AG04449 (cell line): ENCODE data around the gene SMAD3.

ENCODE experiments used
- CTCF ChIA-PET: fragments of 350-600 bp; formaldehyde crosslinking; extraction: SDS; loops from one replicate; lab custom pipeline; 2021; ENCODE audit warnings: antibody characterized with exemption; lab: Yijun Ruan, JAX
- POLR2A ChIA-PET: fragments of 400-600, 350-600 bp; formaldehyde crosslinking; extraction: SDS; loops from one replicate; lab custom pipeline; 2020; ENCODE audit warnings: antibody characterized with exemption, inconsistent platforms; lab: Yijun Ruan, JAX
- DNase-seq: peaks from one replicate; pipeline ENCODE4 v3.0.0-alpha.2; 2010; ENCODE audit warnings: low read depth, low spot score
- H3K4me3 ChIP-seq: 2 replicates; pipeline ENCODE4 v1.5.1; 2011; ENCODE audit warnings: low read depth, mild to moderate bottlenecking, control low read depth, low read length
- TF ChIP-seq, protein P1 (sequence below): IDR thresholded peaks from one replicate; pipeline ENCODE4 v1.5.1; 2011; ENCODE audit warnings: mild to moderate bottlenecking, moderate library complexity, low read length, control low read depth, inconsistent platforms; ENCODE audit not compliant: insufficient read depth; ENCODE audit errors: missing control alignments

SMAD3 gene

DNA sequence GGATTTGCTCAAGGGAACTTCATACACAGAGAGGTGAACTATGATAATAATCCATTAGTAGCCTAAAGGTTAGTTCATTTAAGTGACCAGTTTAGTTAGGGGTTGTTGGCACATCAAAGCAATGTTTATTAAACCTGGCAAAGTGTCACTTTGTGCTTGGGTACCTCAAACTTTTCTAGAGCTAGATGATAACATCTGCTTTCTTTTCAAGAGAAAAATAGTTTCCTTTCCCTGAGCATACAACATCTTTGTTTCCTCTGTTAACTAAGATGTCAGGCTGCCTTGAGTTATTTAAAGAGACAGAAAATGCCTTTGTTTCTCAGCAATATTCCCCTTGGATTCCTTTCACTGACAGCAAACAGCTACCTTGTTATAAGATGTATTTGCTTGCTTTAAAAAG lies 26.7 kb upstream of the SMAD3 start:
- no peak overlapping the region for H3K4me3 ChIP-seq
- TF ChIP-seq, protein P1, sequence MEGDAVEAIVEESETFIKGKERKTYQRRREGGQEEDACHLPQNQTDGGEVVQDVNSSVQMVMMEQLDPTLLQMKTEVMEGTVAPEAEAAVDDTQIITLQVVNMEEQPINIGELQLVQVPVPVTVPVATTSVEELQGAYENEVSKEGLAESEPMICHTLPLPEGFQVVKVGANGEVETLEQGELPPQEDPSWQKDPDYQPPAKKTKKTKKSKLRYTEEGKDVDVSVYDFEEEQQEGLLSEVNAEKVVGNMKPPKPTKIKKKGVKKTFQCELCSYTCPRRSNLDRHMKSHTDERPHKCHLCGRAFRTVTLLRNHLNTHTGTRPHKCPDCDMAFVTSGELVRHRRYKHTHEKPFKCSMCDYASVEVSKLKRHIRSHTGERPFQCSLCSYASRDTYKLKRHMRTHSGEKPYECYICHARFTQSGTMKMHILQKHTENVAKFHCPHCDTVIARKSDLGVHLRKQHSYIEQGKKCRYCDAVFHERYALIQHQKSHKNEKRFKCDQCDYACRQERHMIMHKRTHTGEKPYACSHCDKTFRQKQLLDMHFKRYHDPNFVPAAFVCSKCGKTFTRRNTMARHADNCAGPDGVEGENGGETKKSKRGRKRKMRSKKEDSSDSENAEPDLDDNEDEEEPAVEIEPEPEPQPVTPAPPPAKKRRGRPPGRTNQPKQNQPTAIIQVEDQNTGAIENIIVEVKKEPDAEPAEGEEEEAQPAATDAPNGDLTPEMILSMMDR = no peak
- ChIA-PET CTCF (interaction anchor here (1.2 kb wide), 1 partner anchor 8 kb away, joined by 3 read pairs; no protein-coding TSS in a partner anchor), POLR2A (no interaction called here)
- DNase-seq = no peak

DNA sequence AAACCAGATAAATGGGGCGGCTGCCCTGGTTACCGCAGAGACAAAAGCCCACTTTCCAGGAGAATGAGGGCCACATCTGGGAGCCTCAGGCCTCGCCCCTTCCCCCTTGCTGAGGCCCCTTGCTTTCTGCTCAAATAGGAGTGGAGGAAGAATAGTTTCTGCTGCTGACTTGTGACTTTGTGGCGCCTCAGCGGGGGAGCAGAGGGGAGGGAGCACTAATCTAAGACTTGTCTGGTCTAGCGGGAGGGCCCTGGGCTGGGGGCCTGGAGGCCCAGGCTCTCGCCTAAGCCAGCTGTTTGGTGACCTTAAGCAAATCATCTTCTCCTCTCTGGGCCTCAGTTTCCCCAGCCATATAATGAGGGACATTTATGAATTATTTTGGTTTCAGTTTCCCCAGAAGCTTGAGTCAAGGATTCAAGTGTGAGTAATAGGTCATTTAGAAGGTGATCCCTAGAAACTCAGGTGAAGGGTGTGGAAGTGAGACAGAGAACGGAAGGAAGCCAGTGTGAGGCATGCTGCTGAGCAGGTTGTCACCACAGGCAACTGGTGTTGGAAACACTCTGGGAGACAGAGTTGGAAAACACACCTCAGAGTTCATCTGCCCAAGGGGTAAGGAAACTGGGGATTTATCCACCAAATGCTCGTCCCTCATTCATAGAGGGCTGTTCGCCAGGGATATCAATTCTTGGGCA lies 25.9 kb upstream of the SMAD3 start:
- POLR2A ChIA-PET = no interaction called here
- no peak for DNase-seq
- CTCF ChIA-PET = interaction anchor here (1.2 kb wide), 1 partner anchor 9 kb away, joined by 3 read pairs; no protein-coding TSS in a partner anchor

DNA sequence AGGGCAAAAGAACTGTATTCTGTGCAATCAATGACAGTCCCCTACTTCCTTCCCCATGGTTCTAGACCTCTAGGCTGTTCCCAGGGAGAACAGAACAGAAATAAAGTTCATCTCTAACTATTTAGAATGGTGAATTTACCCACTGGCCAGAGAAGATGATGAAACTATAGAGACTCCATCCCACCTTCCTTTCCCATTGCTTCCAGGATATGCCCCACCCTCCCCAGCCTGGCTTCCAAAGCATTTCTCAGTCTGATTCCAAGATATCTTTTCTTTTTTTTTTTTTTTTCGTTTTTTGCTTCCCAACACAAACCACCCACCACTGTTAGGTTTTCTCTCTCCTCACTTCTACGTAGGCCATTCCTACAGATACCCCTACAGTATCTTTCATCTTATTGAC lies 25.1 kb upstream of the SMAD3 start:
- ChIA-PET POLR2A (no interaction called here), CTCF (no interaction called here)
- H3K4me3 ChIP-seq = no peak overlapping the region
- DNase-seq = no peak
- TF ChIP-seq, protein P1 = no peak

More for the DNA sequence above, 25.9 kb upstream of the SMAD3 start:
- H3K4me3 ChIP-seq = no peak overlapping the region
- TF ChIP-seq, protein P1 = no peak

- CTCF ChIA-PET = interaction anchor here (0.9 to 1.2 kb wide), 2 partner anchors 16 to 104 kb away, joined by 3 to 4 read pairs; no protein-coding TSS in a partner anchor
- POLR2A ChIA-PET = interaction anchor here (0.9 to 1.4 kb wide), 4 partner anchors 17 to 83 kb away, joined by 3 to 5 read pairs (median 4); no protein-coding TSS in a partner anchor
- H3K4me3 ChIP-seq = no peak overlapping the region
- no peak for DNase-seq
- TF ChIP-seq, protein P1 = no peak
These were observed 22.8 kb upstream of the SMAD3 start for GRCh38 chr15:67042551-67043142.

- no peak overlapping the region for H3K4me3 ChIP-seq
- ChIA-PET POLR2A (no interaction called here), CTCF (interaction anchor here (1.1 to 2.2 kb wide), 3 partner anchors 12 to 62 kb away, joined by 3 to 6 read pairs (median 5); no protein-coding TSS in a partner anchor)
- no peak for DNase-seq
- TF ChIP-seq, protein P1 = no peak
These were observed 21.2 kb upstream of the SMAD3 start for GRCh38 chr15:67043939-67044771.
